GM15510 (cell line): ENCODE results near the gene PER3.

Source experiments
- POLR2A ChIP-seq: IDR thresholded peaks from 3 replicates; pipeline ENCODE4 v1.6.1; 2011; ENCODE audit warnings: borderline replicate concordance; ENCODE audit not compliant: insufficient read length; ENCODE audit errors: extremely low read depth

Gene PER3

DNA sequence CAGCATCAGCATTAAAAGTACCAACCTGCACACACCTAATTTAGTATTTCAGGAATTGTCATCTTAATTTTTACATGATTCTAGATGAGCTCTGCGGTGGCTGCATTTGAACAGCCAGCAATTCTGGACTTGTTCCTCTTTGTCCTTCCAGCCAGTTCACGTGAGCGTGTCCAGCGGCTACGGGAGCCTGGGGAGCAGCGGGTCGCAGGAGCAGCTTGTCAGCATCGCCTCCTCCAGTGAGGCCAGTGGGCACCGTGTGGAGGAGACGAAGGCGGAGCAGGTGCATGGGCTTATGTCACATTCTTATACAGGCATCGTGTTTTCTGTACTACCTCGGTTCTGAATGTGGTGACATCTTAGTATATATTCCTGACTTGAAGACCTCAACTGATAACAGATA is 25.7 kb downstream of the PER3 start:
- no peak for TF ChIP-seq POLR2A

DNA sequence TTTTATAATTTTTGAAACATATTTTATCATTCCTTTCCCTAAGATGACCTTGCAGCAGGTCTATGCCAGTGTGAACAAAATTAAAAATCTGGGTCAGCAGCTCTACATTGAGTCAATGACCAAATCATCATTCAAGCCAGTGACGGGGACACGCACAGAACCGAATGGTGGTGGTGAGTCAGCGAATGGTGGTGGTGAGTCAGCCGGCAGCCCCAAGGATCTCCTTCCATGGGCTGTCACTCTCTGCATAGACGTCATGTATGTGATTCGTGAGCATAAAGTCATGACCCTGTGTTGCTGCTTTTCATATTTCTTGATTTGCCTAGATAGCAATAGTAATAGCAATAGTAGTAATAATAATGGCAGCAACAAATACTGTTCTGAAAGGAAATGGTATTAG is 26.3 kb downstream of the PER3 start:
- no peak for TF ChIP-seq POLR2A

DNA sequence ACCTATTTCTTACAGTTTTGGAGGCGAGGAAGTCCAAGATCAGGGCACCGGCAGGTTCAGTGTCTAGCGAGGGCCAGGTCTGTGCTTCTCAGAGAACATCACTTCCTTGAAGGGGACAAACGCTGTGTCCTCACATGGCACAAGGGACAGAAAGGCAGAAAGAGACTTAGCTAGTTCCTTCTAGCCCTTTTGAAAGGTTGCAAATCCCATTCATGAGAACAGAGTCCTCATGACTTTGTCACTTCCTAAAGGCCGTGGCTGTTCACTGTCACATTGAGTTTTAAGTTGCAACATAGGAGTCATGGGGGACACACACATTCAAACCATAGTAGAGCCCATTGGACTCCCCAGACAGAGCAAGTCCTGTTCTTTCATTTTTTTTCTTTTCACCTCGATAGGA is 27.4 kb downstream of the PER3 start:
- no peak for TF ChIP-seq POLR2A

DNA sequence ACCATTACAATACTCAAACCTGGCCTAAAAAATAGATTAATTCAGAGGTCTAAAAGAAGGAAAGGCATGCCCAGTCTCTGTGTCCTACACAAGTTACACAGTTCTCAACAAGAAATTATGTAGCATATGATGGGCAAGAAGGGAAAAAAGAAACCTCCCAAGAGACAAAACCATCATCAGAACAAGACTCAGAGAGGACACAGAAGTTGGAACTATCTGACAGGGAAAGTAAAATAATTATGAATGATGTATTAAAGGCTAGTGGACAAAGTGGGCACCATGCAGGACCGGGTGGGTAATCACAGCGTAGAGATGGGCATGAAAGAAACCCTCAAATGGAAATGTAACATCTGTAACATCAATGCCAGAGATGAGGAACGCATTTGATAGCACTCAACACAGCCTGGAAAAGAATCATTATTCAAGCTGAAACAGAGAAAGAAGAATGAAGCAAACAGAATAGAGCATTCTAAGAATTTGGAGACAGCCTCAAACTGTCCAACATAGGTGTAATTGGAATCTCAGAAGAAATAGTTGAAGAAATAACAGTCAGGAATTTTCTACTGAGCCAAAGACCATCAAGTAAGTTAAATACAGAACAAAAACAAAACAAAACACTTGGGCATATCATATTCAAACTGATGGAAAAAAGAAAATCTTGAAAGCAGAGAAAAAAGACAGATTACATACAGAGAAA is 29.7 kb downstream of the PER3 start:
- no peak for TF ChIP-seq POLR2A

DNA sequence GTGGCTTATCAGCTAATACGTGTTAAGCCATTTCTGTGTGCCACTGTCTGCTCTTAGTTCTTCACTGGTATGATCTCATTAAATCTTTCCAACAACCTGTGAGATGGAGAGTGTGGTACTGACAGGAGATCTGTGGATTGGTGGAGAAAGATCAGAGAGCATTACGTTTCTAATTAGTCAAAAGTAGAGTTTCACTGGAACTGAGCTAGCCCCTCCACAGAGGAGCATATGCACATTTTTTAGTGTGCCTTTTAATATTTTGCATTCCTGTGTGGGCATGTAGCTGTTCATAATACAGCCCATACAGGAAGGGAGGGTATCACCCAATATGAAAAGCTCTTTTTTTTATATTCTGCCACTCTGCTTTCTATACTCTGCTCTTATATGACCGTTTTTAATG is 37.2 kb downstream of the PER3 start:
- TF ChIP-seq POLR2A = no peak

DNA sequence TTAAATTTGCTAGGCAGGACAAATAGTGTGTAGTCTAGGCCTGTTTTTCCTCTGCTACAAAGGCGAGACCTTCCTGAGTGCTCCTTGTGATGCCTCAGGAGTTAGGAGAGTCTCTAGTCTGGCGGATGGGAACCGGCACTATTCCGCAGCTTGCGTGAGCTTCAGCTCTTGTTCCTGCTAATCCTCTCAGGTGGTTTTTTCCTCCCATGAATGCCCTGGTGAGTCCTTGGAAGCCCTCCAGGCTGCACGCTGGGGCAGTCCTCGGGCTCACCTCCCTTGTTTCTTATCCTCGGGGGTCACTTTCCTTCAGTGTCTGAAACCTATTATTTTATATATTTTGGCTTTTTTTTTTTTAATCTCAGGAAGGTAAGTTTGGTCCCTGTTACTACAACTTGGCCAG is 40.6 kb downstream of the PER3 start:
- no peak for TF ChIP-seq POLR2A

DNA sequence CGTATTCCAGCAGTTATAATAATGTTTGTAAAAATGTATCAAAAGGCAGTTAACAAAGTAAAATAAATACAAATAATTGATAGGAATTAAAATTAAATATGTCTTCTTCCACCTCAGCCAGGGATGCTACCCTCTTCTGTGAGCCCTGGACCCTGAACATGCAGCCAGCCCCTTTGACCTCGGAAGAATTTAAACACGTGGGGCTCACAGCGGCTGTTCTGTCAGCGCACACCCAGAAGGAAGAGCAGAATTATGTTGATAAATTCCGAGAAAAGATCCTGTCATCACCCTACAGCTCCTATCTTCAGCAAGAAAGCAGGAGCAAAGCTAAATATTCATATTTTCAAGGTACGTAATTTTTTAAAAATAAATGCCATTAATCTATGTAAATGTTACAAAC is 42.3 kb downstream of the PER3 start:
- no peak for TF ChIP-seq POLR2A

DNA sequence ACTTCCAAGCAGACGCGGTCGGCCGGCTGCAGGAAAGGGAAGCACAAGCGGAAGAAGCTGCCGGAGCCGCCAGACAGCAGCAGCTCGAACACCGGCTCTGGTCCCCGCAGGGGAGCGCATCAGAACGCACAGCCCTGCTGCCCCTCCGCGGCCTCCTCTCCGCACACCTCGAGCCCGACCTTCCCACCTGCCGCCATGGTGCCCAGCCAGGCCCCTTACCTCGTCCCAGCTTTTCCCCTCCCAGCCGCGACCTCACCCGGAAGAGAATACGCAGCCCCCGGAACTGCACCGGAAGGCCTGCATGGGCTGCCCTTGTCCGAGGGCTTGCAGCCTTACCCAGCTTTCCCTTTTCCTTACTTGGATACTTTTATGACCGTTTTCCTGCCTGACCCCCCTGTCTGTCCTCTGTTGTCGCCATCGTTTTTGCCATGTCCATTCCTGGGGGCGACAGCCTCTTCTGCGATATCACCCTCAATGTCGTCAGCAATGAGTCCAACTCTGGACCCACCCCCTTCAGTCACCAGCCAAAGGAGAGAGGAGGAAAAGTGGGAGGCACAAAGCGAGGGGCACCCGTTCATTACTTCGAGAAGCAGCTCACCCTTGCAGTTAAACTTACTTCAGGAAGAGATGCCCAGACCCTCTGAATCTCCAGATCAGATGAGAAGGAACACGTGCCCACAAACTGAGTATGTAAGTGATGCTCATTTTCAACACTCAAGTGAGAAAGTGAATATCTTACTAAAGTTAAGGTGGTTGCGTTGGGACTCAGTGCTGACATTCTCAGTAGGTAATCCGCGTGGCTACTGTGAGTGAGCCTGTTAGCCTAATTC is 43.2 kb downstream of the PER3 start:
- no peak for TF ChIP-seq POLR2A

DNA sequence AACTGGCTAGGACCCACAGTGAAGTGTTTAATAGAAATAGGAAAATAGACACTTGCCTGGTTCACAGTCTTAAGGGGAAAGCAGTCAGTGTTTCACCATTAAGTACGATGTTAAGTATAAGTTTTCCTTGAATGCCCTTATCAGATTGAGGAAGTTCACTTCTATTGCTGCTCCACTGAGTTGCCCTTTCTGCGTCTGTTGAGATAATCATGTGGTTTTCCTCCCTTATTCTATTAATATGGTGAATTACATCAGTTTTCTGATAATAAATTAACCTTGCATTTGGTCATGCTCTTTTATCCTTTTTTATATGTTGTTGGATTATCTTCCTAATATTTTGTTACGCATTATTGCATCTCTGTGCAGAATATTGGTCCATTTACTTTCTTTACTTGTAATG is 47.4 kb downstream of the PER3 start:
- no peak for TF ChIP-seq POLR2A

DNA sequence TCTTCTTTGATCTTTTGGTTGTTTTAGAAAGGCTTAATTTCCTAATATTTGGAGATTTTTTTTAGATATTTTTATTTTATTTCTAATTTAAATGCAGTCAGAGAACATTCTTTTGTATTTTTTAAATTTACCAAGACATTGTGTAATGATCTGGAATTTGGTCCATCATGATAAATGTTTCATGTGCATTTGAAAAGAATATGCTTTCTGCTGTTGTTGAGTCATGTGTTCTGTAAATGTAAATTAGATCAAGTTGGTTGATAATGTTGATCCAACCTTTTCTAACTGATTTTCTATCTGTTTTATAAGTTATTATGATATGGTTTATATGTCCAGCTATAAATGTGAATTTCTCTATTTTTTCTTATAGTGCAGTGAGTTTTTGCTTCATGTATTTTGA is 48.9 kb downstream of the PER3 start:
- TF ChIP-seq POLR2A = no peak

DNA sequence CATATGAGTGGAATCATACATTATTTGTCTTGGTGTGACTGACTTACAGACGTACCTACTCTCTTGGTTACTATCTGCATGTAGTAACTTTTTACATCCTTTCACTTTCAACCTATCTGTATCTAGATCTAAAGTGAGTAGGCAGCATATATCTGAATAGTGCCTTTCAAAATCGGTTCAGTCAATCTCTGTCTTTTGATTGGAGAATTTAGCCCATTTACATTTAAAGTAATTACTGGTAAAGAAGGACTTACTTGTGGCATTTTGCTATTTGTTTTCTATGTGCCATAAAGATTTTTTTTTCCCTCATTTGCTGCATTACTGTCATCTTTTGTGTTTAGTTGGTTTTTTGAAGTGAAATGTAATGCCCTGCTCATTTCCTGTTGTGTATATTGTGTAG is 54.6 kb downstream of the PER3 start:
- TF ChIP-seq POLR2A = no peak

DNA sequence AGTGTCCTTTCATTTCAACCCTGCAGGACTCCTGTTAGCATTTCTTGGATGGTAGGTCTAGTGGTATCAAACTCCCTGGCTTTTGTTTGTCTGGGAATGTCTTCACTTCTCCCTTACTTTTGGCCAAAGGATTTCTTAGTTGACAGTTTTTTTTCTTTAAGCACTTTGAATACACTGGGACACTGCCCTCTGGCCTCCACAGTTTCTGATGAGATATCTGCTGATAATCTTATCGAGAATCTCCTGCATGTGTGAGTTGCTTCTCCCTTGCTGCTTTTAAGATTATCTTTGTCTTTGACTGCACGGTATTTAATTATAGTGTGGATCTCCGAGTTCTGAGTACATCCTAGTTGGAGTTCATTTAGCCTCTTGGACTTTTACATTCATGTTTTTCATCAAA is 55.4 kb downstream of the PER3 start:
- TF ChIP-seq POLR2A = no peak

DNA sequence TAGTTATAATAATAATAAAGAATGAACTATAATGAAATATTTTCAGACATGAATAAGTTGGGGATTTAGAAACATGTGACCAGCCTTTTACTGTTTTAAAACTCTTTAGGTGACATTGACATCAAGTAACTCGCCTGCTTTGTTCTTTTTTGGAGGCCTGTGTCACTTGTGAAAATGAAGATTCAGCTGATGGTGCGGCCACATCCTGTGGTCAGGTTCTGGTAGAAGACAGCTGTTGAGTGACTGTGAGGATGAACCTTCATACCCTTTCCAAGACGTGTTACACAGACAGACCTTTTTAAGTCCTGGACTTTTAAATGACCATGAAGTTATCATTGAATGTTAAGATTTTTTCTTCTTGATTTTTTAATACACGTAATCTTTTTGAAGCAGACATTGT is 58.4 kb downstream of the PER3 start:
- TF ChIP-seq POLR2A = no peak

DNA sequence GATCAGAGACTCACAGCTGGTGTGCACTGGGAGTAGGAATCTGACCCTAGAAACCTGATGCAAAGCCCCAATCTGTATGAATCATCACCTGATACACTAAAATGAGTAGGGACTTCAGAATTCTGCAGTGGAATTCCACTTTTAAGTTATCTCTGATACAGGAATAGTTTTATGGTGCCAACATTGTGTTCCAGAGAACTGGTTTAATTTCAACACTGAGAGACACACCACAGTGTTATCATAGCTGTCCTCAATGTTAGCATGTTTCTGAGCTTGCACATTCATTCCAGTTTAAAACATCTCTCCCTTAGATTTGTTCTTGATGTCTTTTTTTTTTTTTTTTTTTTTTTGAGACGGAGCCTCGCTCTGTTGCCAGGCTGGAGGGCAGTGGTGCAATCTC is 61.7 kb downstream of the PER3 start:
- TF ChIP-seq POLR2A = no peak

DNA sequence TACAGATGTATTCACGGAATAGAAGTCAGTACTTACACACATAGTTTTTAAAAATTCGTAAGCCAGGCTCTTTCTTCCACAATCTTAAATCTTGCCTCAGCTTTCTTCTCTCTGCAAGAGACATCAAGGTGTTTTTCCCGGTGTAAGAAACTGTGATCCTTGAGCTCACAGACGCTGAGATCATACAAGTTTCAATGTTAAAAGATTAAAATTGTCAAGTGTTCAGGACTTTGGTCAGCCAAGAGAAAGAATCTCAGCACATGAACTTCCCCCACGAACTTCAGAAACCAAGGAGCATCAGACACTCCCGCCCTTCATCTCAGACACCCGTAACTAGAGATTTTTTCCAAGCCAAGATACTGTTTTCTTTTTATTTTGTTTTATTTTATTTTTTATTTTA is 62.6 kb downstream of the PER3 start:
- no peak for TF ChIP-seq POLR2A

DNA sequence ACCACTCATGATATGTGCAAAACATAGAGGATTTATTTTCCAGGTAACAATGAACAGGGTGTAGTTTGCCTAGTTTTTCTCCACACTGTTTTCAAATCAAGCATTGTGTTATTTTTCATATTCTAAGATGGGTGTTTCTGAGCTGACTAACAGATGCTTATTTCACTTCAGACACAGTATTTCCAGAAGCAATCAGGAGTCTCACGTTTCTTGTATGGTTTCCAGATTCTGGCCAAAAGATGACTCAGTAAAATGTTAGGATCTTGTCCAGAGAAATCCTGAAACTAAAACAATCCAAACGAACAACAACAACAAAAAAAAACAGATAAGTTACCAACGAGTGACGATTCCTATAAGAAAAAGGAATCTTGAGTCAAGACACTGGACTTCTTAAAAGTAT is 63.5 kb downstream of the PER3 start:
- no peak for TF ChIP-seq POLR2A

DNA sequence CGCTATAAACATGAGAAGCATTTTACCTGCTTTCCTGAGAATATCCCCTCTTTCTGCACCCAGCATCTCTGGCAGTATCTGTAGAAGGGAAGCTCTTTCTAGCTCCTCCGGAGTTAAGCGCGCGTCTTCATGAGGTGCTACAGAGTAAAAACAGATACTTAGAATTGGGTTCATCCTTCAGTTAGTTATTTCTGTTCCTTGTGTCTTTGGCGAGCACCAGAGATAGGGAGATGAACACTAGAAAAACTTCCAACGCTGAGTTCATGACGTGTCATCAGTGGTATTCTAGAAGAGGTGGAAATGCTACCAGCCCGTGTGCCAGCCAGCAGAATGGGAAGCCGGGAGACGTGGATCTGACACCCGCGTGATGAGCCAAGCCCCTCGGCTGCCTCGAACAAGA is 66.7 kb downstream of the PER3 start:
- TF ChIP-seq POLR2A = no peak
